ENCODE results near the gene DUS1L.

Gene DUS1L

GRCh38 chr17:82034371-82035011 lies 31.1 kb downstream of the DUS1L start:
- TF ChIP-seq GATA2 (IDR thresholded peaks at IDR 0.05; ENCODE audit: low read depth, low read length) (no peak), GATA3 (IDR thresholded peaks at IDR 0.05; ENCODE audit: low read depth, low read length) (no peak)

GRCh38 chr17:82033359-82034085 lies 32.1 kb downstream of the DUS1L start:
- no peak for TF ChIP-seq GATA3 (IDR thresholded peaks at IDR 0.05; ENCODE audit: low read depth, low read length)
- TF ChIP-seq GATA2 (IDR thresholded peaks at IDR 0.05; ENCODE audit: low read depth, low read length), result no peak

- TF ChIP-seq GATA2 (IDR thresholded peaks at IDR 0.05; ENCODE audit: low read depth, low read length) (no peak), GATA3 (IDR thresholded peaks at IDR 0.05; ENCODE audit: low read depth, low read length) (no peak)
These were observed 33.5 kb downstream of the DUS1L start for GRCh38 chr17:82031885-82032627.

- TF ChIP-seq GATA2 (IDR thresholded peaks at IDR 0.05; ENCODE audit: low read depth, low read length) (no peak), GATA3 (IDR thresholded peaks at IDR 0.05; ENCODE audit: low read depth, low read length) (no peak)
These were observed 34.2 kb downstream of the DUS1L start, which contains the start of gene RAC3 for GRCh38 chr17:82031303-82031884. Gene RAC3 (plus strand): TSS chr17:82031678. CDS start chr17:82031762, 84 bp downstream.

GRCh38 chr17:82030470-82031302 lies 34.9 kb downstream of the DUS1L start:
- TF ChIP-seq GATA3 (IDR thresholded peaks at IDR 0.05; ENCODE audit: low read depth, low read length) (no peak), GATA2 (IDR thresholded peaks at IDR 0.05; ENCODE audit: low read depth, low read length) (no peak)

GRCh38 chr17:82029990-82030469 lies 35.6 kb downstream of the DUS1L start:
- TF ChIP-seq GATA3 (IDR thresholded peaks at IDR 0.05; ENCODE audit: low read depth, low read length) (no peak), GATA2 (IDR thresholded peaks at IDR 0.05; ENCODE audit: low read depth, low read length) (no peak)

GRCh38 chr17:82029391-82029790 lies 36.2 kb downstream of the DUS1L start:
- TF ChIP-seq GATA3 (IDR thresholded peaks at IDR 0.05; ENCODE audit: low read depth, low read length) (no peak), GATA2 (IDR thresholded peaks at IDR 0.05; ENCODE audit: low read depth, low read length) (no peak)

GRCh38 chr17:82028966-82029365 lies 36.6 kb downstream of the DUS1L start:
- no peak for TF ChIP-seq GATA2 (IDR thresholded peaks at IDR 0.05; ENCODE audit: low read depth, low read length)
- no peak for TF ChIP-seq GATA3 (IDR thresholded peaks at IDR 0.05; ENCODE audit: low read depth, low read length)

- TF ChIP-seq GATA3 (IDR thresholded peaks at IDR 0.05; ENCODE audit: low read depth, low read length) (no peak), GATA2 (IDR thresholded peaks at IDR 0.05; ENCODE audit: low read depth, low read length) (no peak)
These were observed 37.4 kb downstream of the DUS1L start for GRCh38 chr17:82028246-82028645.

- TF ChIP-seq GATA3 (IDR thresholded peaks at IDR 0.05; ENCODE audit: low read depth, low read length) (no peak), GATA2 (IDR thresholded peaks at IDR 0.05; ENCODE audit: low read depth, low read length) (no peak)
These were observed 40.0 kb downstream of the DUS1L start for GRCh38 chr17:82025401-82026107.

- TF ChIP-seq GATA2 (IDR thresholded peaks at IDR 0.05; ENCODE audit: low read depth, low read length), result no peak
- no peak for TF ChIP-seq GATA3 (IDR thresholded peaks at IDR 0.05; ENCODE audit: low read depth, low read length)
These were observed 40.7 kb downstream of the DUS1L start for GRCh38 chr17:82024859-82025258.

GRCh38 chr17:82023447-82024241 lies 42.0 kb downstream of the DUS1L start:
- no peak for TF ChIP-seq GATA2 (IDR thresholded peaks at IDR 0.05; ENCODE audit: low read depth, low read length)
- no peak for TF ChIP-seq GATA3 (IDR thresholded peaks at IDR 0.05; ENCODE audit: low read depth, low read length)

Data from SH-SY5Y (cell line).